GM21367 (cell line): Measurements from ENCODE around the gene KANSL1L.

Source experiments
- ATAC-seq: cut with Tn5 transposase; IDR thresholded peaks from one replicate; pipeline ENCODE4 v1.9.1; 2021; ENCODE audit not compliant: unreplicated experiment

The KANSL1L gene

DNA sequence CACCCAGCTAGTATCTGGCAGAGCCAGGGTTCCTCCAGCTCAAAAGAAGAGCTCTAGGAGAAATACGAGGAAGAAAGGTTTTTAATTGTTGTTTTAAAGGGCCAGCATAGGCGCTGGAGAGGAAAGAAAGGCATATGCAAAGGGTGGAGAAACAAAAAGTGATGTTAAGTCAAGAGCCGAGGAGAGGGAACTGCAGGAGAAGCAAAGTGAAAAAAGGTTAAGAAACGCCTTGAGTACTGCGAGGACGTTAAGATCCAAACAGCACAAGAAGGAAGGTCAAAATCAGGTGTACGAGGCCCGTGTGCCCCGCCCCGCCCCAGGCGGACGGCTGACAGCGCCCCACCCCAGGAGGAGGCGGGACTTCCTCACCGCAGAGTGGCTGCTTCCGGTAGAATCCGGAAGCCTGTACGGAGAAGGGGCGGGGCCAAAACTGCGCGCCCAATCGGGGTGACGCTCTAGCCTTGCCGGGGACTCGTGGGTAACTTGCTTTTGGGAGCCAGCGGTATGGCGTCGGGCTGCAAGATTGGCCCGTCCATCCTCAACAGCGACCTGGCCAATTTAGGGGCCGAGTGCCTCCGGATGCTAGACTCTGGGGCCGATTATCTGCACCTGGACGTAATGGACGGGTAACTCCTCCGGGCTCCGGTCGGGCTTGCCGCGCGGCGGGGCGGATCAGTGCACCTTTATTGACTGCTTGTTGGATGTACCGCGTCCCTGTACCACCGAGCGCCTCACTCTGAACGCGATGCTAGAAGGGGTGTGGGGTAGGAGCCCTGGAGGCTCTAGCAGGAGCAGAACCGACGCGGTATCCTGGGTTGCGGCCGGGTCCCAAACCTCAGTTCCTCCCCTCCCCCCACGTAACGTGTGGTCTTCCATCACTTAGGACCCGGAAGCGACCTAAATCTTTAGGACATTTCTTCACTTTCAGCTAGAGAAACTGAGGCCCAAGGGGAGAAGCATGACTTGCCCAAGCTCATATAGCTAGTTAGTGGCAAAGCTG is 168.8 kb downstream of the KANSL1L start, which contains the start of gene RPE:
TSS of gene RPE (plus strand) at position 481 of the 1,000 bp plus-strand sequence. CDS start at position 505, 24 bp downstream.
- ATAC-seq = peak; percentile 99

DNA sequence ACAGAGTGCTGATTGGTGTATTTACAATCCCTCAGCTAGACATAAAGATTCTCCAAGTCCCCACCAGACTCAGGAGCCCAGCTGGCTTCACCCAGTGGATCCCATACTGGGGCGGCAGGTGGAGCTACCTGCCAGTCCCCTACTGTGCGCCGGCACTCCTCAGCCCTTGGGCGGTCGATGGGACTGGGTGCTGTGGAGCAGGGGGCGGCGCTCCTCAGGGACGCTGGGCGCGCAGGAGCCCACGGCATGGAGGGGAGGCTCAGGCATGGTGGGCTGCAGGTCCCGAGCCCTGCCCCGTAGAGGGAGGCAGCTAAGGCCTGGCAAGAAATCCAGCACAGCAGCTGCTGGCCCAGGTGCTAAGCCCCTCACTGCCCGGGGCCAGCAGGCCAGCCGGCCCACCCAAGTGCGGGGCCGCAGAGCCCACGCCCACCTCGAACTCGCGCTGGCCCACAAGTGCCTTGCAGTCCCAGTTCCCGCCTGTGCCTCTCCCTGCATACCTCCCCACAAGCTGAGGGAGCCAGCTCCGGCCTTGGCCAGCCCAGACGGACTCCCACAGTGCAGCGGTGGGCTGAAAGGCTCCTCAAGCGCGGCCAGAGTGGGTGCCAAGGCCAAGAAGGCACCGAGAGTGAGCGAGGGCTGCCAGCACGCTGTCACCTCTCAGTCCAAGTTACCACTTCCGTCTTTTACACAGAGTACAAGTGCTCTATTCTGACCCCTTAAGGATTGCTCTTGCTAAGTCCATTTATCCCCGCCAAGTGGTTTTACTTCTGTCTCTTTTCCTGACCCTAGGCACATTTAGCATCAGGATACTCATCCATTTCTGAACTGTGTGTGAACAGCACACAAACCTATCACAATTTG is 170.5 kb downstream of the KANSL1L start:
- ATAC-seq = no peak

DNA sequence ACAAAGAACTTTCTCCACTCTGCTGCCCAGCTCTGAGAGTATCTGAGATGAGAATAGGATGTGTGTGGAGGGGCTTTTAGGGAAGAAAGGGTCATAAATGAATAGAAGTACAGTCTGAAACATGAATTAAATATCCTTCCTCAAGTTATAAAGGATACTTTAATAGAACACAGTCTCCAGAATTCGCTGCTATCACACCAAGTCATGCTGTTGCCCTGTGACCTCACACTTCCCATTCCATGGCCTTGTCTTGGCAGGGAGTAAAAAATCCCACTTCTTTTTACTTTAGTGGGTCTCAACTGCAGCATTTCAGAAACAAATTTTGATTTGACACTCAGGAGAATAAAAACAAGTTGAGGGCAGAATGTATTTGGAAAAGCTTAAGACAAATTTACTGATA is 172.6 kb downstream of the KANSL1L start:
- no peak for ATAC-seq

DNA sequence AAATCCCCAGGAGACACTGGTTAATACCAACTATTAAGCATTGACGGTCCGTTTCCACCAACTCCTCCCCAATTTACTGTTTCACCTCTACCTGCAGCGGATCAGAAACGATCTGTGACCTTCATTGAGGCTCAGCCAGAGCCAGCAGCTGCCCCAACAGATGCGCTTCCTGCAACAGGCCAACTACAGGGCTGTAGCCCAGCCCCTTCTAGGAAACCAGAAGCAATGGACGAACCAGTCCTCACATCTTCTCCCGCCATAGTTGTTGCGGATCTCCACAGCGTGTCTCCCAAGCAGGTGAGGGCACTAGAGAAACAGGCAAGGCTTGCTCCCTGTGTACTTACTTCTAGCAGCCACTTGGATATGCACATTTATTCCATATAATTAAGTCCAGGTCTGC is 177.2 kb downstream of the KANSL1L start:
- ATAC-seq = no peak

DNA sequence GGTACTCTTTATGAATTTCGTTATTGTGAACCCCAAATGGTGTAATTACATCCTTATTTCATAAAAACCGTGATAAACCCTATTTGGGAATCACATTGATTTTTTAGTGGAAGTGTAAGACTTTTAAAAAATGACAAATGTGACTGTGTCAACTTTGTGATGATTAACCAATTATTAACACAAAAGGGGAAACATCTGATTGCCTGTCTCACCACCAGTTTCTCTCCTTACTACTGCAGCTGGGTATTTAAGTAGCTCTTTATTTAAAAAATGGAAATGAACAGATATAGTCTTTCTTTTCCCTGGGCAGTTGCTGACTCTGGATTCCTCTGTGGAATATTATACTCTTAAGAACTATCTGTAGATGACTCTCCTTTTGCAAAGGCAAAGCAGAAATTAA is 180.4 kb downstream of the KANSL1L start:
- ATAC-seq = no peak

DNA sequence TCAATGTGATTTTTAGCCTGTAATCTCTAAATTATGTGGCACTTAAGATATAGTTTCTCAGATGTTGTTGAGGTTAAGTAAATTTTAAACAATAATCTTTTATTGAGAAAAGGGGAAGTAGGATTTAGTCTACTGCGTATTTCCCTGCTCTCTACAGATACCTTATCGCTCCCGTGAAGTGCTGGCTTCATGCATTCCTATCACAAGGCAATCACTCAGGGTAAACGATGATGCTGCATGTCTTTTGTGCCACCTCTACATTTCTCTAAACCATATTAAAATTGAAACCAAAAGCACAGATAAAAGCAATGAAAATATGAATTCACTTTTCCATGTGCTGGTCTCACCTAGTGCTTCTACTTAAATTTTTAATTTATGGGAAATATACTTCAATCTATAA is 183.2 kb downstream of the KANSL1L start:
- no peak for ATAC-seq

DNA sequence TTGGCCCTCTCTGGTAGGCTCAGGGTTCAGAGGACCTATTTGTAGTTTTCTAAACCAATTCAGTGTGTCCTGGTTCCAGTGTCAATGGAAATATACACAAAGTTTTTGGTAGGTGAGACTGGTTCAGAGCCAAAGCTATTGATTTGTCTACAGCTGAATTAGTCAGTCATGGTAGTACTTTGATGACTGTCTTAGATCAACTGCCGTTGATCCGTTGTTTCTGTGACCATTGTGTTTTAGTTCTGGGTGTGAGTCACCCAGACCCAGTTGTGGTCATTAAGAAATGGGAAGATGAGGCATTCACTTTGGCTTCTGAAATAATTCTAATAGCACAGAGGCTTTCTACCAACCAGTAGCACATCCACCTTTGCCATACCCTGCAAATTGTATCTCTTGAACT is 184.8 kb downstream of the KANSL1L start:
- no peak for ATAC-seq

DNA sequence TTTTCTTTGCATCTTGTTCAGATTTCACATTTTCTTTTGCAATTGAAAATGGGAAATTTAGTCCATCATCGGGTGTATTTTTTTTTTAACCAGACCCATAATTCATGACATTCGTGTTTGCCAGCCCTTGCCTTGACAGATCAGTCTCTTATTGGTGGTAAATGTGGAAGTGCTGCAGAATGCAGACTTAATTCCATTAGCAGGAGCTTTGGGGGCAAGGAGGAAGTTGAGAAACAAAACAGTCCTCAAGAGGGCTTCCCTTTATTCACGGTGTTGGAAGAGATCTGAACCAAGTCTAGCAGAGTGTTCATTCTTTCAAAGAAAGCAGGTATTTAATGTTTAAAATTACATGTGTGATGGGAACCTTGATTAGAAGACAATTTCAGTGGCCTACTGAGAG is 185.3 kb downstream of the KANSL1L start:
- no peak for ATAC-seq

DNA sequence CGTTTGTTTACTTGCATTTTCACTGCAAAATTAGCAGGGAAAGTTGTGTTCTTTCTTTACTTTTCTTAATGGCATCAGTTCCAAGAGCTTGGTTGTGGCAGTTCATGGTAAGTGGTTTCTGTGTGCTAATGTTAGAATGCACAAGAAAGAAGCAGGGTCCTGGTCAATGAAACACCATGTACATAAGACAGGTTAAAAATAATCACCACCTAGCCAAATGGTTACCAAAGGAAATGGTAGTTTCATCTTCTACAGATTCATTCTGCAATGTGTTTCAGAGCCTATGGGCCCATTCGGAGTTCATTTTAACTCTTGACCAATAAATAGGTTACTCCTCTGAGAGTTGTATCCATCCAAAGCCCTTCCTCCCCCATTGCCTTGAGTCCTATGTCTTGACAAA is 186.9 kb downstream of the KANSL1L start:
- no peak for ATAC-seq

DNA sequence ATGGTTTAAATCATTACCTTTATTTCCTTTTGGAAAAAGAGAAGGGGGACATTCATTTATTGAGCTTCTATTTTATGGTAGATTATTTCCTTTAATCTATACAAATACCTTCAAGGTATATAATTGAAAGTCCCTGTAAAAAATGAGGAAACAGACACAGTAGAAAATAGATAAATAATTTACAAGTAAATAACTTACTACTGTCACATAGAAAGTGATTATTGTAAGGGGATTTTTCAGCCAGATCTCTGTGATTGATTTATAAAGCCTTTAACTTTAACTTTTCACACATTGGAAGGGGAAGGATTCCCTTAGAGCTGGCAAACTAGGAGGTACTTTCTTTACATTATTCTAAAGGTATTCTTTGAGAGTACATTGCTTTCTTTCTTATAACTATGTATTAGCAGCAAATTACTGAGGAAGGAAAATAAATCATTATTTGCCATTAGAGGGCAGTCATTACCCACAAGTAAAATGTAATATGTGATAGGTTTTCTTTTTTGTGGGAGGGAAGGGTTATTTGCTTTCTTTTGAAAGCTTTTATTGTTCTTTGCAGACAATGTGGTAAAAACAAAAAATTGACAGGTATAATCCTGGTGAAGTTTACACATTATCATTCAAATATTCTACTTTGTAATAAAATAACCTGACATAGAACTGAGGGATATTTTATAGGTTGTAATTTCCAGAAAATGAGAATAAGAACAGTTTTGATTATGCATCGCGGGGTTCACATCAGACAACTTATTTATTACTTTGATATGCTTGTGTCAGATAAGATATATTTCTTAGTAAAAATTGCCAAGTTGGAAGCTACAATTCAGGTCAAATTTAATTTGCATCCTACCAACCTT is 193.6 kb downstream of the KANSL1L start:
- peak; percentile 41 for ATAC-seq

DNA sequence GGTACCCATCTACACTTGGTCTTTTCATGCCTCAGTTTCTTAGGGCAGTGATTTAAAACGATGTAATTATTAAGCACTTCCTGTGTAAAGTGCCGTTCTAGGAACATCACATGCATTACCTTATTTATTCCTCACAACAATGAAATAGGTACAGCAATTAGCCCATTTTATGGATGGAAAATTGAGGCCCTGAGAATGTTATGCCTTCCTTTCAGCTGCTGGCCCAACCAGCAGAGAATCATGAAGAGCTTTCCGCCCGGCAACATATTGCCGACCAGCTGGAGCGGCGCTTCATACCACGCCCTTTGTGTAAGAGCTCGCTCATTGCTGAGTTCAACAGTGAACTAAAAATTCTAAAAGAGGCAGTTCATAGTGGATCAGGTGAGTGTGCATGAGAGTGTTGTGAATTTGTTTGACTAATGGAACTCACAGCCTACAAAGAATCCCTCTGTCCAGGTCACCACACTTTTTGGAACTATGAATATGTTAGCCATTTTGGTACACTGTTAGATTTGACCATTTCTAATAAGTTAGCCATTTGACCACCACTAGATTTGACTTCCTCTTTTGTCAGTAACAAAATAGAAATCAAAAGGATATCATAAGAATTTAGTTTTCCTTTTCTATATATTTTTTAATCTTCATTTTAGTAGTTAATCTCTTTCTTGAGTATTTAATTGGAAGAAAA is 194.4 kb downstream of the KANSL1L start:
- peak; percentile 54 for ATAC-seq

DNA sequence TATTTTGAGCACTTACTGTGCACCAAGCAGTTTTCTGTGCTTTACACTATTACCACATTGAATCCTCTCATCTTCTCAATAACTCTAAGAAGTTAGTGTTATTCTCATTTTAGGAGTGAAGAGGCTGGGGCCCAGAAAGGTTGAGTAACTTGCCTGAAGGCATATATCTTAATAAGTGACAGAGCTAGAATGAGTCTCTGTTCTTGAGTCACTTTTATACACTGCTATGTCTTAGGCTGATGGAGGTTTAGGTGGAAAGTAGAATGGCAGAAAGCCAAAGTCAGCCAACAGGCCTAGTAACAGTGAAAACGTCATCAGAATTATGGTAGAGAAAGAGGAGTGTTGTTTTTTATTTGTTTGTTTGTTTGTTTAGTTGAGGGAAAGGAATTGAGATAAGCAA is 196.6 kb downstream of the KANSL1L start:
- no peak for ATAC-seq

DNA sequence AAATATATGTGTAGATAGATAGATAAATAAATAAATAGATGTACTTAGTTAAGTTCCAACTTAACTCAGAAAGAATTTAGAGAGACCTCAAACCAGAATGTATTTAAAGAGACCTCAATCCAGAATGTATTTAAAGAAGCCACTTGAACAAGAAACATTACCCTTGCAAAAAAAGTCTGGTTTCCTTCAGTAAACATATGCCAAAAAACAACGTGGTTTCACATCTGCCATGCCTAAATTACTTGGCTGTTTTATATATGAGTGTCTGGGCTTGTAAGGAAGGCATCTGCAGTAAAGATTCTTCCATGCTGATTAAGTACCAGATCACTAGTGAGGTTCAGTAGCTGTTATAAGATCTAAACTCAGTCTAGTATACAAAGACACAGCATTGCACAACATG is 197.9 kb downstream of the KANSL1L start:
- ATAC-seq = no peak
